ENCODE measurements around the gene PCDHB15. TPM values are rescaled to one million over a fixed set of nuclear protein-coding genes. Genes with fewer than 3 reads are reported as not detected.
"Not testable (repeated sequence)": the region's sequence is repeated elsewhere in the genome, so short reads cannot be mapped to it uniquely, and the experiment has no call there.

PCDHB15 gene
- total and polyA plus RNA-seq, 11 donors, result 1.6 to 7.5 (median 4.0) TPM

DNA sequence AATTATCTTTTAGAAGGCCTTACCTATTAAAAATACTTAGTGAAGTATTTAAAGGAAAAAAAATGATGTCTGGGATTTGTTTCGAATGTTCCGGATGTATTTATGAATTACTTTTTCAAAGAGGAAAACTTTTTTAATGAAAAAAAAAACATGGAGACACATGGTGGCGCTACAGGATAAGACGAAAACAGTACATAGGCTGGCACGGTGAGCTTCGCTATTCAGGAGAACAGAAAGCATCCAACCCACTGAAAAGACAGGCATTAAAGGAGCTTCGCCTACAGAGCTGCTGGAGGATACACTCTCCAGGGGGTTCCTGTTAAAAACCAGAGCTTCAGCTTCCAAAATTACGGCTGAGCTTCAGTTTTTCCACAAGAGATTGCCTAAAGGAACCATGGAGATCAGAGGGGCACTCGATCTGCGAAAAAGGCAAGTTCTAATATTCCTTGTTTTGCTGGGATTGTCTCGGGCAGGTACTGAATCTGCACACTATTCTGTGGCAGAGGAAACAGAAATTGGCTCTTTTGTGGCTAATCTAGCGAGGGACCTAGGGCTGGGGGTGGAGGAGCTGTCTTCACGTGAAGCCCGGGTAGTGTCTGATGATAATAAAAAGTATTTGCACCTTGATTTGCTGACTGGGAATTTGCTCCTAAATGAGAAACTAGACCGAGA lies 21.9 kb upstream of the PCDHB15 start, which contains the start of gene PCDHB14:
Gene PCDHB14, plus strand, starts transcription at position 232 of the 672 bp plus-strand sequence. Its CDS starts 163 bp downstream, at position 395.
- TF ChIP-seq, protein P1, sequence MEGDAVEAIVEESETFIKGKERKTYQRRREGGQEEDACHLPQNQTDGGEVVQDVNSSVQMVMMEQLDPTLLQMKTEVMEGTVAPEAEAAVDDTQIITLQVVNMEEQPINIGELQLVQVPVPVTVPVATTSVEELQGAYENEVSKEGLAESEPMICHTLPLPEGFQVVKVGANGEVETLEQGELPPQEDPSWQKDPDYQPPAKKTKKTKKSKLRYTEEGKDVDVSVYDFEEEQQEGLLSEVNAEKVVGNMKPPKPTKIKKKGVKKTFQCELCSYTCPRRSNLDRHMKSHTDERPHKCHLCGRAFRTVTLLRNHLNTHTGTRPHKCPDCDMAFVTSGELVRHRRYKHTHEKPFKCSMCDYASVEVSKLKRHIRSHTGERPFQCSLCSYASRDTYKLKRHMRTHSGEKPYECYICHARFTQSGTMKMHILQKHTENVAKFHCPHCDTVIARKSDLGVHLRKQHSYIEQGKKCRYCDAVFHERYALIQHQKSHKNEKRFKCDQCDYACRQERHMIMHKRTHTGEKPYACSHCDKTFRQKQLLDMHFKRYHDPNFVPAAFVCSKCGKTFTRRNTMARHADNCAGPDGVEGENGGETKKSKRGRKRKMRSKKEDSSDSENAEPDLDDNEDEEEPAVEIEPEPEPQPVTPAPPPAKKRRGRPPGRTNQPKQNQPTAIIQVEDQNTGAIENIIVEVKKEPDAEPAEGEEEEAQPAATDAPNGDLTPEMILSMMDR (IDR thresholded peaks at IDR 0.05), result peak in 6 of 12 donors; percentile 17 to 41 (median 30)
- no peak for TF ChIP-seq POLR2A (IDR thresholded peaks at IDR 0.05)
- Histone ChIP-seq H3K9me3 (peaks cover 0 to 99% (median 71%) of the 10 kb centered on the region in 12 donors), H3K4me1 (no peaks in the 10 kb centered on the region), H3K36me3 (peaks cover 0 to 4% (median 0%) of the 10 kb centered on the region in 9 donors), H3K27me3 (no peaks in the 10 kb centered on the region), H3K27ac (no peak within 1 kb of the TSS), H3K4me3 (peak within 1 kb of the TSS in 10 of 12 donors; percentile 15 to 43 (median 30))
- ATAC-seq (peak in 2 of 4 donors; percentile 43 to 57), DNase-seq (no peak)
- intact Hi-C loops (cut with DNase I), result loop anchor here in 3 of 10 donors (5.0 to 10.0 kb wide), 2 partner anchors 112 to 339 kb away; partner anchors contain the start of genes PCDHGA1 (in 1 of the 3) and PCDHGA2 (in 1 of the 3)
- 24 to 36% (median 31%) methylated on average over 15 of the region's 15 CpGs for WGBS, 4 donors

- not testable (repeated sequence) for H3K27ac ChIP-seq, H3K4me3 ChIP-seq, H3K36me3 ChIP-seq, H3K27me3 ChIP-seq, H3K4me1 ChIP-seq, DNase-seq, ATAC-seq
- H3K9me3 ChIP-seq, result peaks cover 0 to 96% (median 61%) of the 10 kb centered on the region in 12 donors
- intact Hi-C loops (cut with DNase I), result loop anchor here in 3 of 10 donors (5.0 to 10.0 kb wide), 2 partner anchors 110 to 337 kb away; partner anchors contain the start of genes PCDHGA1 (in 1 of the 3) and PCDHGA2 (in 1 of the 3)
- 18 to 20% (median 19%) methylated on average over 5 to 35 of the region's 40 CpGs for WGBS, 4 donors
Observed at GRCh38 chr5:141224844-141225243, 20.4 kb upstream of the PCDHB15 start.

DNA sequence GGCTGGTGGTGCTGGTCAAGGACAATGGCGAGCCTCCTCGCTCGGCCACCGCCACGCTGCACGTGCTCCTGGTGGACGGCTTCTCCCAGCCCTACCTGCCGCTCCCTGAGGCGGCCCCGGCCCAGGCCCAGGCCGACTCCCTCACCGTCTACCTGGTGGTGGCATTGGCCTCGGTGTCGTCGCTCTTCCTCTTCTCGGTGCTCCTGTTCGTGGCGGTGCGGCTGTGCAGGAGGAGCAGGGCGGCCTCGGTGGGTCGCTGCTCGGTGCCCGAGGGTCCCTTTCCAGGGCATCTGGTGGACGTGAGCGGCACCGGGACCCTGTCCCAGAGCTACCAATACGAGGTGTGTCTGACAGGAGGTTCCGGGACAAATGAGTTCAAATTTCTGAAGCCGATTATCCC lies 19.8 kb upstream of the PCDHB15 start:
- not testable (repeated sequence) for H3K27ac ChIP-seq, H3K27me3 ChIP-seq, H3K4me1 ChIP-seq, DNase-seq, ATAC-seq, H3K36me3 ChIP-seq, H3K4me3 ChIP-seq
- WGBS, 4 donors, result 26 to 39% (median 30%) methylated on average over 15 to 30 of the region's 30 CpGs
- intact Hi-C loops (cut with DNase I), result loop anchor here in 1 of 10 donors (10.0 kb wide), 1 partner anchor 109 kb away; the partner anchor contains the start of genes PCDHGA1 and PCDHGA2
- H3K9me3 ChIP-seq, result peaks cover 0 to 97% (median 61%) of the 10 kb centered on the region in 12 donors

DNA sequence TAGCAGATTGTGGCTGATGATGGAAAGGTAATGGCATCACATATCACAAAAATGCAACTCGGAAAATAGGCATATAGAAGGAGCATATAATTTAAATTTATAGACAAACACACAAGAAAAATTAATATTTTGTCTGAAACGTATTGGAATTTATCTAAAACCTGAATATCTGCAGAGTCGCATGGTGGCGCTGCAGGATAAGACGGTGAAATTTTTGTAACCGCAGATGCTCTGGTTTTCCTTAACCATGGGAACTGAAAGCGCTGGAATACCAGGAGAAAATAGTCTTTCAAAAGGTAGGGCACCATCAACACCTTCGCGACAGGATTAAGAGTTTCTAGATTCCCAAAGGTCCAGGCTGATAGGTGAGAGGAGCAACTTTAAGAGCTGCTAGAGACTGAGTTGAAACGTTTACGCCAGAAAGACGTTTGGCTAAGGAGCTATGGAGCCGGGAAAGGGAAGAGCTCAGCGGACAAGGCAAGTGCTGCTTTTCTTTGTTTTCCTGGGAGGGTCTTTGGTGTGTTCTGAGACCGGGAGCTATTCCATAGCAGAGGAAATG lies 11.0 kb upstream of the PCDHB15 start:
- no peaks in the 10 kb centered on the region for H3K36me3 ChIP-seq
- ATAC-seq (no peak), DNase-seq (no peak)
- peaks cover 0 to 7% (median 0%) of the 10 kb centered on the region in 9 donors for H3K27me3 ChIP-seq
- H3K4me1 ChIP-seq, result peaks cover 0 to 3% (median 0%) of the 10 kb centered on the region in 12 donors
- H3K9me3 ChIP-seq, result peaks cover 0 to 97% (median 85%) of the 10 kb centered on the region in 12 donors
- TF ChIP-seq POLR2A (IDR thresholded peaks at IDR 0.05), result no peak
- TF ChIP-seq, protein P1 (IDR thresholded peaks at IDR 0.05), result peak in 6 of 12 donors; percentile 13 to 38 (median 30)
- intact Hi-C loops (cut with DNase I), result loop anchor here in 1 of 10 donors (5.0 kb wide), 1 partner anchor 328 kb away; no protein-coding TSS in a partner anchor
- 4 to 7% (median 5%) methylated on average over 15 of the region's 15 CpGs for WGBS, 4 donors
- H3K4me3 ChIP-seq, result peak overlapping the region in 9 of 12 donors; percentile 16 to 42 (median 29)
- H3K27ac ChIP-seq, result no peak overlapping the region

- intact Hi-C loops (cut with DNase I); H3K27ac ChIP-seq; H3K27me3 ChIP-seq; H3K4me3 ChIP-seq; H3K4me1 ChIP-seq; H3K36me3 ChIP-seq; ATAC-seq; DNase-seq: not testable (repeated sequence)
- 20 to 32% (median 26%) methylated on average over 17 to 40 of the region's 40 CpGs for WGBS, 4 donors
- H3K9me3 ChIP-seq, result peaks cover 0 to 100% (median 93%) of the 10 kb centered on the region in 12 donors
Observed at GRCh38 chr5:141235922-141236321, 9.3 kb upstream of the PCDHB15 start.

All from heart left ventricle (tissue), 16 donors.